Dedifferentiated amniotic fluid mesenchymal stem cell (primary cell): ENCODE data around the gene ELL2.
"Not testable (repeated sequence)": the region's sequence is repeated elsewhere in the genome, so short reads cannot be mapped to it uniquely, and the experiment has no call there.

Experiments
- DNase-seq: peaks from one replicate; pipeline ENCODE4 v3.0.0-alpha.2; 2016; ENCODE audit errors: extremely low spot score

Gene ELL2

GRCh38 chr5:95859661-95860060 lies 102.0 kb downstream of the ELL2 start:
- no peak for DNase-seq

DNA sequence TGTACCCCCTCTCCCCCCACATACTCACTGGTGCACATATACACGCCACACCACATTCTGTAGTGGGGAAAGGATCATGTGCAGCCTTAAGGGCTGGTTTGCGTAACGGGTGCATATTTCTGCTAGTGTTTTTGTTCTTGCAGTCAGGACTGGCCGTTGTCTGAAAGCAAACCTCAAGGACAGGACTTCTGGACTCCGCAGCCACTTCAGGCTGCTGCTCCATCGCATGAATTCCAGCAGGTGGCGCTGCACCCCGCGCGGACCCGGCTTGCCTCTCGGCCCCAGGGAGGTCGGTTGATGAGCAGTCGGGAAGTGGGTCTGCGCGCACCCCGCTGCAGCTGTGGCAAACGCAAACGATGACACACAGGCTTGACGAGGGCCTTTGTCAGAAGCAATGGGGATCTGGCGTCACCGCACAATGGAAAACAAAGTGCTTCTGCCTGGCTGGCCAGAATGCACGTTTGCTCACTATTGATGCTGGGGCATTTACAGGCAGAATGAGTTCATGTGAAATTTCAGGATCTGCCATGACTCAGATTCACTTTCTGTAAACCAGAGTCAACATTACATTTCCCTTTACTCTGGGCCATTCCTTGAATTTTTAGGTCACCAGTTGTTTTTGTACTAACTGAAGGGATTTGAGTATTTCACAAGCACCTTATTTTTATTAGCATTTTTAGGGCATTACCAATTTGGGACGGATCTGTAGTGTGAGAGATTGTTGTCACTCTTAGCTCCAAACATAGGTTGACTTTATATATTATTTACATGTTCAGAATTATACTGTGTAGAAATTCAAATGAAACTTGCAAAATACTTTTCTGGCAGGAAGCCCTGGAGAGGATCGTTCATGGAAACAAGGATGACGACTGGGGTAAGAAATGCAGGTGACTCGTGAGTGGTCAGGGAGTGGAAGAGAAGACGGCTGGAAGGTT lies 102.7 kb downstream of the ELL2 start:
- peak; percentile 91 for DNase-seq

DNA sequence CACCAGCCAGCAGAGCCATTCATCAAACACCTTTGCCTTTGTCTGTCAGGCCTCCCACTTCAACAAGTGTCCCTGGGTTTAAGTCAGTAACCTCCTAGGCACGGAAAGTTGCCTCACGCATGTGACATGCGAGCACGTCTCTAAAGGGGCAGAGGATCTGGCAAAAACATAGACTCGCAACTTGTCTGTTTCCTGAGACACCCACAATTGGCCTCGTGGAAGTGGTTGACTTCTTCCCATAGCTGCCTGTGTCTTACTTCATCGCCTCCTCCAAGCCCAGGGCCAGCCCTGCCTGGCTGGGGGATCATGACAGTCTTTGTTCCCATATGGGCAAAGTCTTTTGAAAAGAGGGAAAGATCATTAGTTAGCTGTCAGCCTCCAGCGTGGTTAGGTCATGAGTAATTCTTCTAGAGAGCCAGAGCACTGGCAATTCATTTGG lies 103.6 kb downstream of the ELL2 start:
- DNase-seq, result no peak

DNA sequence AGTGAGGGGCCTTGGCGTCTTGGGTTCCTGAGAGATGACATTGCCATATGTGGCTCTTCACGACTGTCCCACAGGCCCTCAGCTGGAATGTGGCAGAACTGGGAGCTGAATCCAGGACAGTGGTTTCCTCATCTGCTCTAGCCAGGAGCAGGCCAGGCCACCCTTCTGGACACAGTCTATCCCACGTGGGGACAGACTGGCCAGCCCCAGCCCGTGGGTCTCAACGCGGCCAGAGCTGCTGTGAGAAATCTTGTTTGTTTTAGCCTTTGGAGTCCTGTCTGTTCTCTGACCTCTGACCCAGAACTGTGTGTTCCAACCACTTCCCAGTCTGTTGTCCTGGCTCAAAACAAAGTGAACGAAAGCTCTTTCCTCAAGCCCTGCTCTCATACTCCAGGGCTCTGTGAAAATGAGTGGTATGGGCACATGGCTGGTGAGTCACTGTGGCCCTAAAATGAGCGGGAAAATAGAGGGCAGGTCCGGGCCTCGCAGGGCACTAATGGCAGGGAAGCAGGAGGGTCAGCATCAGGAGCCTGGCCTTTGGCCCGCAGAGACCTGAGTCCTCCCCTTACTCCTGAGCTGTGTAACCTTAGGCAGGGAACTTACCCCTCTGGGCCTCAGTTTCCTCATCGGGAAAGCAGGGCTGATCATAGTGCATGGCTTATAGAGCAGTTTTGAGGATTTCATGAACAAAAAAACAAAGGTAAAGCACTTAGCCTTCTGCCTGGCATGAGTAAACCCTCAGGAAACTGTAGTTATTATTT lies 104.3 kb downstream of the ELL2 start:
- DNase-seq, result no peak

GRCh38 chr5:95856501-95856981 lies 105.1 kb downstream of the ELL2 start:
- DNase-seq, result no peak

GRCh38 chr5:95853490-95853889 lies 108.2 kb downstream of the ELL2 start:
- no peak for DNase-seq

GRCh38 chr5:95852567-95852966 lies 109.1 kb downstream of the ELL2 start:
- no peak for DNase-seq

DNA sequence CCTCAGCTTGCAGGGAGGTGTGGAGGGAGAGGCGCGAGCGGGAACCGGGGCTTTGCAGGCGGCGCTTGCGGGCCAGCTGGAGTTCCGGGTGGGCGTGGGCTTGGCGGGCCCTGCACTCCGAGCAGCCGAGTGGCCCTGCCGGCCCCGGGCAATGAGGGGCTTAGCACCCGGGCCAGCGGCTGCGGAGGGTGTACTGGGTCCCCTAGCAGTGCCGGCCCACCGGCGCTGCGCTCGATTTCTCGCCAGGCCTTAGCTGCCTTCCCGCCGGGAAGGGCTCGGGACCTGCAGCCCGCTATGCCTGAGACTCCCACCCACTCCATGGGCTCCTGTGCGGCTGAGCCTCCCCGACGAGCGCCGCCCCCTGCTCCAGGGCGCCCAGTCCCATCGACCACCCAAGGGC lies 110.5 kb downstream of the ELL2 start:
- not testable (repeated sequence) for DNase-seq

DNA sequence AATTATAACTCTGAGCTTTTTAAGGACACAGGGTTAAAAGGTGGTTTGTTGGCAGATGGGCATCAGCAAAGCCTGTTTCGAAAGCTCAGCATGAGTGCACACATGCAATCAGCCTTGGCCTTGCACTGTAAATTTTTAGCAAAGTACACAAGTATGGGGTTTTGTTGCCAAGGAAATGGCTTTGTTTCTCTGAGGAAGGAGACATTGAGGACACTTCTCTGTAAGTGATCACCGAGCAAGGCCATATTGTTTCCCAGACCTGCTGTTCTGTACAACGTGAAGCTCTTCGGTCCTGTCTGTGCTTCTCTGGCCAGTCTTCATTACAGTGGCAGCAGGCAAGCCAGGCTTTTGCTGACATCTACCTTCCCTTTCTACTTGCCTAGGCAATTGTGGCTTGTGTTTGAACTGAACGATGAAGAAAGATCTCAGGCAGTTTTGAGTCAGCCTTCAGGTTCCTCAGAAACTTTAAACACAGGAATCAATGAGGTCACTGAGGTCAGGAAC lies 111.2 kb downstream of the ELL2 start:
- no peak for DNase-seq

- no peak for DNase-seq
Observed at GRCh38 chr5:95848701-95849100, 113.0 kb downstream of the ELL2 start.

DNA sequence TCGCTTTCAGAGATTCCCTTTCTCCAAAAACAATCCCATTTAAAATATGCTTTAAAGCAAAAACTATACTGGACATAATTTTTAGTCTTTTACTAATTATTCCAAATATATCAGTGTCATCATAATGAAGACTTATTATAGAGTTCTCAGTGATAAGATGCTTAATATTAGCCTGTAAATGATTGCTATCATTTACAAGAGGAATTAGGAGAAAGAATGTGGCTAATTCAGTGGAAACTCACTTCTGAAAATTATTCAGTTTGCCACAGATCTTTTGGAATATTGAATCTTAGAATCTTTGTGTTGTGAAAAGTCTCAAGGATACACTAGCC lies 114.4 kb downstream of the ELL2 start:
- DNase-seq, result no peak

DNA sequence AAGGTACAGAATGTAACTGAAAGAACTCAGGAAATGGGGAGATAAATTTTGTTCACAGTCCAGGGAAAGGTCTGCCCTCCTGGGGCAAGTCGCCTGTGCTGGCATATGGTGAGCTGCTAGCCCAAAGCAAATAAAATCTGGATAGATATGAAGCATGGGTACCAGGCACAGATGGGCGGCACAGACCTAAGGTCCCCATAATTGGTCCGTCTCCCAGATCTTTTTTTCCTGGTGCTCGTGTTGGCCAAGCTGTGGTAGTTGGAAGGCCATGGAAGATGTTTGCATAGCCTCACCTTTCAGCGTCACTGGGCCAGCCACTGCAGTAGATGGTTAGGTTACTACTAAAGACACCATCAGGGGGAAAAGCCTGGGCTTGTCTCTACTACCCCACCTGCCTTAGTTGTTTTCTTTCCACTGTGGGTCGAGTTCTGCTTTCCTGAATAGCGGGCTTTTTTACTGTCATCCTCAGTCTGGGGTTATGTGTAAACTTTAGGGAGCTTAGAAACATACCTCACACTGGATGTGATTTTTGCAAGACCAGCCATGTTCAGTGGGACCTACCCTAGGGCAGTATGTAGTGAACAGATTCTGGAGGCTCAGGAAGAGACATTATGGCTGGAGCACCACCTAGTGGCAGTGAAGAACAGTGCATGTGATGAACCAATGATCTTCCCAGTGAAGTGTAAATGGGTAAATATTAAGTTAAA lies 114.9 kb downstream of the ELL2 start:
- peak; percentile 80 for DNase-seq

GRCh38 chr5:95845391-95845790 lies 116.3 kb downstream of the ELL2 start:
- no peak for DNase-seq

GRCh38 chr5:95843733-95844223 lies 117.9 kb downstream of the ELL2 start:
- no peak for DNase-seq

GRCh38 chr5:95842854-95843544 lies 118.7 kb downstream of the ELL2 start:
- DNase-seq, result no peak

DNA sequence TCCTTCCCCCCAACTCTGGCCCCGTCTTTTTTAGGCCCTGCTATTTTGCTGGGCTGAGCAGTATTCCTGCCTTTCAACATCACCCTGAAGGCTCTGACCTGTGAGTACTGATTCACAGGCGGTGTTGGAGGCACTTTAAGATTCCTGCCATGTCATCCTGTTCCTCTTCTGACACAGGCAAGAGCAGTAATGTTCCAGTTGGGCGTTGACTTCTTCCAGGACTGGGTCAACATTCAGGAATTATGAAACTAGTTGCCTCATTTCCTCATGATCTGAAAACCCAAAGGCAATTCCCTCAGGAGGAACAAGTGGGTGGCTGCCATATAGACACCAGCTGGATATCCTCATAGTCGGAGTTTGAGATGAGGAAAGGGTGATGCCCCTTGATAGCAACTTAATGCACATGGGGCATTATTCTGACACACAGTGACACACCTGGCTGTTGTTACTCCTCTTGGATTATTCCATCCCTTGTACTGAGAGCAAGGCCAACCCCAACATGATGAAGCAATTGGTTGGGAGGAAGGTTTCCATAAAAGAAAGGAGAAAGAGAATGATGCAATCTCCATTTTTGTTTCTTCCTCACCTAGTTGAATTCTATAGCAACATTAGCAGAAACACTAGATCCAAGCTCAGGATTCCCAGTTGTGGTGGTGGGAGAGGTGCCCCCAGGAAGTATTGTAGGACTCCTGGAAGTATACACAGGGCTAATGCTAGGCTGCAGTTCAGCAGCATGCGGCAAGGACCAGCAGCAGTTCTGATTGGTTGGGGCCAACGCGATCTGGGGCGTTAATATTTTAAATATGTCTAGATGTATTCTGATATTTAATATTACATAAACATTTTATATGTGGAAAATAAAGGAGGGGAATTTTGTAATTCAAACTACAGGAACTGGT lies 119.5 kb downstream of the ELL2 start:
- DNase-seq, result peak; percentile 45

DNA sequence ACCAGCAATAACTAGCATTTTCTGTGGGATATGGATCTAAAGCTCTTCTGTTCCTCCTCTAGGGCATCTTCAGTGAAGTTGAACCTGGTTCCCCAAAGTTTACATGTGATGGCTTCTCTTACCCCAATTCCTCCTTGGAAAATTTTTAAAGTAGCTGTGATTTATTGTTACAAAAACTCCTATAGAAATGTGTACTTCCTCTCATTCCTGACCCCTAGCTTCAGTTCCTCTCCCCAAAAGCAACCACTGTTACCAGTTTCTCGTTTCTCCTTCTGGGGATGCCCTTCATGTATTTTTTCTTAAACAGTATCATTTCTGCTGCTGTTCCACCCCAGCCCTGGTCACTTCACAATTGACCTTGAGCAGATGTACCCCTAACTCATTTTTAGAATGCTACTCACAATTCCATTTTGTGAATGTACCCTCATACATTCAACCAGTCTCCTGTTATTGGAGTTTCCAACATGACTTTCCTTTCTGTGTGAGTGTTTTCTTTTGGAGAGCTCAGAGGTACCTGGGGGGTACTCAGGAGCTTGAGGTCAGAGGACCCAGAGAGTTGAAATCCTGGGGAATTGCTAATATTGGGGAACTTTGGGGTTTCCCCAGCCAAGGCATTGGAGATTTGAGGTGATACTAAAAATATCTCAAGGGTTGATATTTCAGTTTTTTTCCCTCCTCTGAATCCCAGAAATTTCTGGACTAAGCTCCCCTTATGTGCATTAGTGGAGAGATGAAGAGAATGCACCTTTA lies 120.5 kb downstream of the ELL2 start:
- DNase-seq, result no peak

- DNase-seq, result no peak
Observed at GRCh38 chr5:95839658-95840057, 122.0 kb downstream of the ELL2 start.

DNA sequence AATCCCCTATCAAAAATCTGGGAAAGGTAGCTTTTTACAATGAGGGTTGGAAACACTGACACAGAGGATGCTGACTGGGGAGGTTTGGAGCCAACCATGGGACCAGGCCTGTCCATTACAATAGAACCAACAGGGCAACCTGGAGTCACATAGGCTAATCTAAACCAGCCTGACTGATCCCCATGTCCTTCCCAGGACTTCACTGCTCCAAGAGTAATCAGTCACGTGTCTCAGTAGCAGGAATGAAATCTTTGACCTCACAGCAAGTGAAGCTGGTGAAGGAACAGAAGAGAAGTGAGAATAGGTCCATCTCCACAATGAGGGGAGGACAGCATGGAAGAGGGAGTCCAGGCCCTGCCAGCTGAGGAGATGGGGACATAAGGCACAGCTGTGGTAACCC lies 123.1 kb downstream of the ELL2 start:
- no peak for DNase-seq
